PFSK-1 (cell line): ENCODE data around the gene DIPK1B.

ENCODE experiments used
- FOXP2 ChIP-seq: optimal IDR thresholded peaks from 2 replicates; pipeline ENCODE3; 2011; ENCODE audit warnings: borderline replicate concordance, control low read depth, inconsistent platforms; ENCODE audit not compliant: insufficient read depth; ENCODE audit errors: extremely low read length, extremely low read depth
- POLR2AphosphoS5 ChIP-seq: IDR thresholded peaks from 2 replicates; pipeline ENCODE4 v1.6.1; 2012; ENCODE audit warnings: low read depth, mild to moderate bottlenecking, control low read depth, low read length, moderate library complexity
- REST ChIP-seq, 2 experiments: IDR thresholded peaks; 2 replicates each; pipeline versions ENCODE4 v1.6.1 to v1.8.0; 2011 to 2012; ENCODE audit warnings: low read depth in 2 of 2, low read length in 2 of 2, control low read depth in 1 of 2, inconsistent platforms in 1 of 2, mild to moderate bottlenecking in 1 of 2, moderate library complexity in 1 of 2; ENCODE audit not compliant: insufficient read depth in 1 of 2
- SIN3A ChIP-seq: IDR thresholded peaks from 2 replicates; pipeline ENCODE4 v1.6.1; 2012; ENCODE audit warnings: mild to moderate bottlenecking, low read length, moderate library complexity, borderline replicate concordance; ENCODE audit not compliant: insufficient read depth
- TAF1 ChIP-seq: IDR thresholded peaks from 2 replicates; pipeline ENCODE4 v1.6.1; 2012; ENCODE audit warnings: low read length, control low read depth, borderline replicate concordance; ENCODE audit not compliant: insufficient read depth

Gene DIPK1B

GRCh38 chr9:136678624-136679023, 33.7 kb upstream of the DIPK1B start:
- TF ChIP-seq SIN3A (no peak), REST (IDR thresholded peaks at IDR 0.05; ENCODE audit: insufficient read depth in 1 of 2, low read depth in 2 of 2, low read length in 2 of 2) (no peak), FOXP2 (no peak), POLR2AphosphoS5 (no peak)

GRCh38 chr9:136679431-136679941, 32.9 kb upstream of the DIPK1B start:
- TF ChIP-seq TAF1 (no peak), FOXP2 (no peak), POLR2AphosphoS5 (no peak), REST (IDR thresholded peaks at IDR 0.05; ENCODE audit: insufficient read depth in 1 of 2, low read depth in 2 of 2, low read length in 2 of 2) (no peak), SIN3A (no peak)

GRCh38 chr9:136681029-136681428, 31.3 kb upstream of the DIPK1B start:
- no peak for TF ChIP-seq TAF1
- TF ChIP-seq REST (IDR thresholded peaks at IDR 0.05; ENCODE audit: insufficient read depth in 1 of 2, low read depth in 2 of 2, low read length in 2 of 2) = no peak
- no peak for TF ChIP-seq POLR2AphosphoS5
- no peak for TF ChIP-seq SIN3A
- TF ChIP-seq FOXP2 = no peak

GRCh38 chr9:136681945-136682699, 30.2 kb upstream of the DIPK1B start:
- TF ChIP-seq REST (IDR thresholded peaks at IDR 0.05; ENCODE audit: insufficient read depth in 1 of 2, low read depth in 2 of 2, low read length in 2 of 2) = no peak
- no peak for TF ChIP-seq FOXP2
- no peak for TF ChIP-seq POLR2AphosphoS5
- no peak for TF ChIP-seq TAF1
- TF ChIP-seq SIN3A = no peak

GRCh38 chr9:136682710-136683109, 29.7 kb upstream of the DIPK1B start:
- no peak for TF ChIP-seq REST (IDR thresholded peaks at IDR 0.05; ENCODE audit: insufficient read depth in 1 of 2, low read depth in 2 of 2, low read length in 2 of 2)
- no peak for TF ChIP-seq POLR2AphosphoS5
- TF ChIP-seq FOXP2 = no peak
- TF ChIP-seq SIN3A = no peak
- no peak for TF ChIP-seq TAF1
